Measurements from ENCODE around the gene UNK. TPM values are rescaled to one million over a fixed set of nuclear protein-coding genes. Genes with fewer than 3 reads are reported as not detected.
A peak's percentile ranks its signal among the peaks of the same experiment; 100 is the strongest.

Gene UNK
- total RNA-seq, 6 experiments from 2014 or later: 5.8 to 29.2 (median 11.1) TPM

DNA sequence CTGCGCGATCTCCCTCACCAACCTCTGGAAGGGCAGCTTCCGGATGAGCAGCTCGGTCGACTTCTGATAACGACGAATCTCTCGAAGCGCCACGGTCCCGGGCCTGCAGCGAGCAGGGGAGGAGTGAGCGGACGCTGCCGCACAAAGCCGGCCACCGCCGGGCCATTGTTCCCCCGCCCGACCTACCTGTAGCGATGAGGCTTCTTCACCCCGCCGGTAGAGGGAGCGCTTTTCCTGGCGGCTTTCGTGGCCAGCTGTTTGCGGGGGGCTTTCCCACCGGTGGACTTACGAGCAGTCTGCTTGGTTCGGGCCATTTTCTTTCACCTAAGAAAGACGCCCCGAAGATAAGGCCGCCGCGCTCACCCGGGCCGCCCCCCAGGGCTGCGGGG, 5.8 kb upstream of the UNK start:
- Histone ChIP-seq H3K27me3 (no peaks in the 10 kb centered on the region), H3K9me3 (no peaks in the 10 kb centered on the region), H3K4me1 (peaks cover 0 to 41% (median 12%) of the 10 kb centered on the region in 4 donors), H3K4me3 (peak overlapping the region; percentile 88 to 98 (median 95)), H3K36me3 (peaks cover 0 to 19% (median 10%) of the 10 kb centered on the region in 4 donors), H3K27ac (peak overlapping the region; percentile 96 to 99 (median 97))
- TF ChIP-seq, protein P1, sequence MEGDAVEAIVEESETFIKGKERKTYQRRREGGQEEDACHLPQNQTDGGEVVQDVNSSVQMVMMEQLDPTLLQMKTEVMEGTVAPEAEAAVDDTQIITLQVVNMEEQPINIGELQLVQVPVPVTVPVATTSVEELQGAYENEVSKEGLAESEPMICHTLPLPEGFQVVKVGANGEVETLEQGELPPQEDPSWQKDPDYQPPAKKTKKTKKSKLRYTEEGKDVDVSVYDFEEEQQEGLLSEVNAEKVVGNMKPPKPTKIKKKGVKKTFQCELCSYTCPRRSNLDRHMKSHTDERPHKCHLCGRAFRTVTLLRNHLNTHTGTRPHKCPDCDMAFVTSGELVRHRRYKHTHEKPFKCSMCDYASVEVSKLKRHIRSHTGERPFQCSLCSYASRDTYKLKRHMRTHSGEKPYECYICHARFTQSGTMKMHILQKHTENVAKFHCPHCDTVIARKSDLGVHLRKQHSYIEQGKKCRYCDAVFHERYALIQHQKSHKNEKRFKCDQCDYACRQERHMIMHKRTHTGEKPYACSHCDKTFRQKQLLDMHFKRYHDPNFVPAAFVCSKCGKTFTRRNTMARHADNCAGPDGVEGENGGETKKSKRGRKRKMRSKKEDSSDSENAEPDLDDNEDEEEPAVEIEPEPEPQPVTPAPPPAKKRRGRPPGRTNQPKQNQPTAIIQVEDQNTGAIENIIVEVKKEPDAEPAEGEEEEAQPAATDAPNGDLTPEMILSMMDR (IDR thresholded peaks at IDR 0.05): peak; percentile 57 to 75 (median 66)
- no peak for TF ChIP-seq POLR2A (IDR thresholded peaks at IDR 0.05)
- intact Hi-C loops (cut with DNase I): no loop called here
- peak; percentile 16 to 51 (median 32) for ATAC-seq
- DNase-seq: peak in 2 of 3 donors; percentile 79 to 83
- WGBS (ENCODE audit: insufficient coverage, low coverage, low lambda C conversion rate, missing lambda C conversion rate): 0% methylated on average over 4 of the region's 38 CpGs

- DNase-seq (peak; percentile 96 to 98 (median 98)), ATAC-seq (peak; percentile 62 to 81 (median 78))
- WGBS (ENCODE audit: insufficient coverage, low coverage, low lambda C conversion rate, missing lambda C conversion rate): 0% methylated on average over 19 of the region's 84 CpGs
- no peaks in the 10 kb centered on the region for H3K27me3 ChIP-seq
- no peaks in the 10 kb centered on the region for H3K9me3 ChIP-seq
- TF ChIP-seq, protein P1 (IDR thresholded peaks at IDR 0.05): peak in 2 of 4 donors; percentile 10 to 31
- TF ChIP-seq POLR2A (IDR thresholded peaks at IDR 0.05): peak; percentile 100
- H3K4me1 ChIP-seq: peaks cover 0 to 46% (median 12%) of the 10 kb centered on the region in 4 donors
- peak overlapping the region; percentile 88 to 98 (median 95) for H3K4me3 ChIP-seq
- H3K27ac ChIP-seq: peak overlapping the region; percentile 96 to 99 (median 97)
- peaks cover 0 to 19% (median 10%) of the 10 kb centered on the region in 4 donors for H3K36me3 ChIP-seq
- intact Hi-C loops (cut with DNase I): no loop called here
Observed at GRCh38 chr17:75779250-75779986, 5.2 kb upstream of the UNK start.

DNA sequence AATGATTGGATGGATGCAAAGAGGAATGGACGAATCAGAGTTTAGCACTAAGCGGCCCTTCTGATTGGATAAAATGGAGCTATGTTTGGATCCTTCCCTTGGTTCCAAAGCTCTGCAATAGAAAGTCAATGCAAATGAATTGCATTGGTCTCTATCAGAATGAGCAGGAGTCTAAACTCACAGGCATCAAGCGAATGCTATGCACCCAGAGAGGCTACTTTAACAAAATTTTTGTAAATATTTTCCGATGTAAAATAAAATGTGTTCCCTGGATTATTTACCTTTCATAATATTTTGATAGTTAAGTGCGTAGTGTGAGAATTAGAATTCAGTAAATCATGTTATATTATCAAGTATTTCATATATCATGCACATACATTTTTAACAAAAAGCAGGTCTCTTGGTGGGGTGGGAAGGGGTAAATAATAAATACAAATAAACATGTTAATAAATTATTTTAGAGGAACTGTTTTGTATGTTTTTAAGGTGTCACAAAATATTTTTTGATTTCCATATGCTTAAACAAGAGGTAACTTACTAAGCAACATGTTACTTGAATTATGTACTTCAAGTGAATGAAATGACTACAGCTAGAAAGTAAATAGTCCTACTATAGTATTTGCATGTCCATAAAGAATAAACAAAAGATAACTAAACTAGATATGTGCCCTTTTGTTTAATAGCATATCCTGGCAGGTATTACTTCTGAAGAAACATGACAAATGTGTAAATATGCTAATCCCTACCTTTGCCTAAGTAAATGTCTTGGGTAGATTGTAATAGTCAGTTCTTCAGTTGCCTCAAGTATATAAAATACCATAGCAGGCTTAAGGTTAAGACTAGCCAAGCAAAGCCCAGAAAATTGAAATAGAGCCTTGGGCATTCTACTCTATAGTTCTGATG, 4.4 kb upstream of the UNK start:
- H3K36me3 ChIP-seq: peaks cover 0 to 19% (median 10%) of the 10 kb centered on the region in 4 donors
- peak overlapping the region in 1 of 3 donors; percentile 33 for H3K27ac ChIP-seq
- DNase-seq (no peak), ATAC-seq (no peak)
- H3K27me3 ChIP-seq: no peaks in the 10 kb centered on the region
- H3K9me3 ChIP-seq: no peaks in the 10 kb centered on the region
- no peak overlapping the region for H3K4me3 ChIP-seq
- no peak for TF ChIP-seq POLR2A (IDR thresholded peaks at IDR 0.05)
- TF ChIP-seq, protein P1 (IDR thresholded peaks at IDR 0.05): no peak
- 18% methylated on average over 5 of the region's 5 CpGs for whole genome bisulfite sequencing (ENCODE audit: insufficient coverage, low coverage, low lambda C conversion rate, missing lambda C conversion rate)
- H3K4me1 ChIP-seq: peaks cover 0 to 46% (median 12%) of the 10 kb centered on the region in 4 donors
- intact Hi-C loops (cut with DNase I): no loop called here

DNA sequence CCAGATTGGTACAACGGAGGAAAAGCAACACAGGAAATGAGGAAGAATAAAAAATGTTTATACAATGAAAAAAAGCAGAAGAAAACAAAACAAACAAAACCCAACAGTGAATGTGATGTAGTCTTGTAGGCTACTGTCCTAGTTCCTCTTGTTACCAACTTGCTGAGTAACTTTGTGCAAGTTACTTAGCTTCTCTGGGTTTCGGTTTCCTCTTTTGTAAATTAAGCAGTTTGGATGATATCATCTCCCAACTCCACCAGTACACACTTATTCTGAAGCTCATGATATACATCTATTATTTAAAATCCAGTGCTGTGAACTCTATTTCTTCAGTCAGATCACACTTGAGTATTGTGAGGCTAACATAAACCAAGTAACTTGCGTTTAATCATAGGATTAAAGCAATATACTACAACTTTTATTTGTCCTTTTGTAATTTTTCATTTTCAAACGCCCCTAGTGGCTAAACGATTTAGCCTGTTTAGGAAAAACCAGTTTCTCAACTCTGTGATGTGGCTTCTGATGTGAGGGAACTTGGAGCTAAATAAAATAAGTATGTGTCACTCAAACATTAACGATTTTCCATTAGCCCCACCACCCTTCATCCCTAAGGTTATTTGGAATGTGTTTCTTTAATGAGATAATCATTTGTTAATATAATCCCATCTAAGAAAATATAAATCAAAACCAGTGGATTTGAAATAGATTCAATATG, 1.4 kb upstream of the UNK start:
- 7% methylated on average over 6 of the region's 6 CpGs for WGBS (ENCODE audit: insufficient coverage, low coverage, low lambda C conversion rate, missing lambda C conversion rate)
- no peak for ATAC-seq
- no peaks in the 10 kb centered on the region for H3K27me3 ChIP-seq
- H3K9me3 ChIP-seq: no peaks in the 10 kb centered on the region
- DNase-seq: no peak
- peaks cover 0 to 26% (median 3%) of the 10 kb centered on the region in 4 donors for H3K4me1 ChIP-seq
- intact Hi-C loops (cut with DNase I): no loop called here
- H3K27ac ChIP-seq: peak overlapping the region; percentile 99 to 100 (median 100)
- no peak overlapping the region for H3K4me3 ChIP-seq
- peaks cover 0 to 6% (median 5%) of the 10 kb centered on the region in 4 donors for H3K36me3 ChIP-seq
- TF ChIP-seq, protein P1 (IDR thresholded peaks at IDR 0.05): peak; percentile 71 to 85 (median 74)
- no peak for TF ChIP-seq POLR2A (IDR thresholded peaks at IDR 0.05)

Measured in right lobe of liver (tissue), 6 donors.